ENCODE results near the gene NCOA7.

Gene NCOA7

DNA sequence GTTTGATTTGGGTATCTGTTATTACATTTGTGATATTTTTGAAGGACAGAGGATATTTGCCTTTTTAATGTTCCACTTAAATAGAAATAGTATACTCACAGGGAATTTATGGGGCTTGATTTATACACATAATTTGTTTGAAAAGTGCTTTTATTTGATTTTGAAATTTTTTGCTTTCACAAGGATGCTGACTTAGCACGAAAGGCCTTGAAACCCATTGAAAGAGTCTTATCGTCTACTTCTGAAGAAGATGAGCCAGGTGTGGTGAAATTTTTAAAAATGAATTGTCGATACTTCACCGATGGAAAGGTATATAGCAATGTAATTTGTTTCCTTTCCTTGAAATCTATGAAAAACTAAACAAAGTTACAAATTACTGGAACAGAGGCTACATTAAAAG, 91.5 kb downstream of the NCOA7 start:
- no peak for DNase-seq (ENCODE audit: low read depth, low spot score)
- Histone ChIP-seq H3K9me3 (ENCODE audit: low read depth, low read length) (no peaks in the 10 kb centered on the region), H3K27ac (no peak overlapping the region), H3K4me3 (no peak overlapping the region), H3K36me3 (ENCODE audit: insufficient read depth, low read length) (no peaks in the 10 kb centered on the region; the same call in 1 of the 2 replicates), H3K9ac (ENCODE audit: insufficient read length) (no peak overlapping the region)
- TF ChIP-seq FOXP2 (optimal IDR thresholded peaks at IDR 0.05; ENCODE audit: control extremely low read depth, extremely low read length, insufficient read depth) (no peak), EZH2 (IDR thresholded peaks at IDR 0.05) (no peak), POLR2AphosphoS5 (IDR thresholded peaks at IDR 0.05; ENCODE audit: borderline replicate concordance, low read depth, low read length) (no peak)

DNA sequence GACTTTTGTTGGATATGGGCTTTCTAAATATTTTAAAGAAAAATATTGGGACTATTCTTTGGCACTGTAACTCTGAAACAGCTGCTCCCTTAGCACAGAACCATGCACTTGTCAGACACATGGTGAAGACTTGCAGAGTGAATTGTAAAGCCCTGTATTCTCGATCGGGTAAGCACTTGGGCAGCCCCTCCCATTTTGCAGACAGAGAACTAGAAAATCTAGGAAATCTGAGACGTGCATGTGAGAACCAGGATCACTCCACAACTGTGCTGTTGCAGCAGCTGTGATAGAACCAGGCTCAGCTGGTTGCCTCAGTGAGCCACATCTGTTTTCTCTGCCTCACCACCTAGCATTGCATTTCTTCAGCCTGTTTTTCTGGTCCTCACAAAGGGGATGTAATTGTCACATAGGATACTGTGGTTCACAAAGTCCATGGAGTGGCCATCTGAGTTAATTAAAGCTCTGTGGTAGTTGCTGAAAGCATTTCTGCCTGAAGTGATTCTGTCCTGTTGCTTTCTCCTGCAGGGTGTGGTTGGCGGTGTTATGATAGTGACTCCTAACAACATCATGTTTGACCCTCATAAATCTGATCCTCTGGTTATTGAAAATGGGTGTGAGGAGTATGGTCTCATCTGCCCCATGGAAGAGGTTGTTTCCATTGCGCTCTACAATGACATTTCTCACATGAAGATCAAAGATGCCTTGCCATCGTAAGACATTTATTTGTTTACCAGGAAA, 94.0 kb downstream of the NCOA7 start:
- no peak for DNase-seq (ENCODE audit: low read depth, low spot score)
- TF ChIP-seq POLR2AphosphoS5 (IDR thresholded peaks at IDR 0.05; ENCODE audit: borderline replicate concordance, low read depth, low read length) (no peak), EZH2 (IDR thresholded peaks at IDR 0.05) (no peak)
- Histone ChIP-seq H3K9me3 (ENCODE audit: low read depth, low read length) (no peaks in the 10 kb centered on the region), H3K27ac (no peak overlapping the region), H3K4me3 (no peak overlapping the region), H3K36me3 (ENCODE audit: insufficient read depth, low read length) (no peaks in the 10 kb centered on the region; the same call in 1 of the 2 replicates), H3K9ac (ENCODE audit: insufficient read length) (no peak overlapping the region)

DNA sequence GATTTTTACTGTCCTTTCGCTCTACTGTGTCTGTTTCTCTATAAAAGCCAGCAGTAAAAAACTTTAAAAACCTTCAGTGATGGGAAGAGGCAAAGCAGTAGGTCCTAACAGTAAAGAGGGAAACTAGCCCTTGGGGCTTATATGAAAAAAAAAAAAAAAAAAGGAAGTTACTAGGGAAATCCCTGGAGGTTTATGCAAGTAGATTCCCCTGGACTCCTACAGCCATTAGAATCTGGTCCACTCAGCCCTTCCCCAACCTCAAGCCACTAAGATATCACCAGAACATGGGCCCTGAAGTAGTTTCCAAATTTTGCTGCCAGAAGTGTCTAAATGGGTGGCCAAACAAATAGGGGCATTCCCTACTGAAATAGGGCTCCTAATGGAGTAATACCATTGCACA, 95.3 kb downstream of the NCOA7 start:
- H3K4me3 ChIP-seq, result no peak overlapping the region
- DNase-seq (ENCODE audit: low read depth, low spot score), result no peak
- TF ChIP-seq POLR2AphosphoS5 (IDR thresholded peaks at IDR 0.05; ENCODE audit: borderline replicate concordance, low read depth, low read length) (no peak), EZH2 (IDR thresholded peaks at IDR 0.05) (no peak), FOXP2 (optimal IDR thresholded peaks at IDR 0.05; ENCODE audit: control extremely low read depth, extremely low read length, insufficient read depth) (no peak)
- H3K9me3 ChIP-seq (ENCODE audit: low read depth, low read length), result no peaks in the 10 kb centered on the region
- no peak overlapping the region for H3K9ac ChIP-seq (ENCODE audit: insufficient read length)
- no peaks in the 10 kb centered on the region; the same call in 1 of the 2 replicates for H3K36me3 ChIP-seq (ENCODE audit: insufficient read depth, low read length)
- H3K27ac ChIP-seq, result no peak overlapping the region

DNA sequence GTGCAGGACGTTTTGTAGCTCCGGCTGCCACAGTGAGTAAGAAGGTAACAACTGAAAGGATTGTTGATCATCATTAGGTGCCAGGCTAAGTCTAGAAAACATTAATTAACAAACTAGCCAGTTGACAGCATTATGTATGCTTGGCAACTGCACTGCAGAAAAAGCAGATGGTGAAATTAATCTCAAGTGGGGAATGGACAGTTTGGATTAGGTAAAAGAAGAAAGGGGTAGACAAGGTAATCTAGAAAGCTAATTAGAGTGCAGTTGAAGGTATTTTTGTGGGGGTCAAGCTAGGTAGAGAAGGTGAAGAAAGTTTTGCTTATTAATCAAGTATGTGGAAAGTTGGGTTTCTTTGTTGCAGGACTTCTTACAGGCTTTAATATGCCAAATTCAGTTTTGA, 96.2 kb downstream of the NCOA7 start:
- H3K4me3 ChIP-seq, result no peak overlapping the region
- no peaks in the 10 kb centered on the region for H3K9me3 ChIP-seq (ENCODE audit: low read depth, low read length)
- TF ChIP-seq POLR2AphosphoS5 (IDR thresholded peaks at IDR 0.05; ENCODE audit: borderline replicate concordance, low read depth, low read length) (no peak), EZH2 (IDR thresholded peaks at IDR 0.05) (no peak), FOXP2 (optimal IDR thresholded peaks at IDR 0.05; ENCODE audit: control extremely low read depth, extremely low read length, insufficient read depth) (no peak)
- no peak for DNase-seq (ENCODE audit: low read depth, low spot score)
- no peaks in the 10 kb centered on the region; the same call in 1 of the 2 replicates for H3K36me3 ChIP-seq (ENCODE audit: insufficient read depth, low read length)
- H3K27ac ChIP-seq, result no peak overlapping the region
- H3K9ac ChIP-seq (ENCODE audit: insufficient read length), result no peak overlapping the region

DNA sequence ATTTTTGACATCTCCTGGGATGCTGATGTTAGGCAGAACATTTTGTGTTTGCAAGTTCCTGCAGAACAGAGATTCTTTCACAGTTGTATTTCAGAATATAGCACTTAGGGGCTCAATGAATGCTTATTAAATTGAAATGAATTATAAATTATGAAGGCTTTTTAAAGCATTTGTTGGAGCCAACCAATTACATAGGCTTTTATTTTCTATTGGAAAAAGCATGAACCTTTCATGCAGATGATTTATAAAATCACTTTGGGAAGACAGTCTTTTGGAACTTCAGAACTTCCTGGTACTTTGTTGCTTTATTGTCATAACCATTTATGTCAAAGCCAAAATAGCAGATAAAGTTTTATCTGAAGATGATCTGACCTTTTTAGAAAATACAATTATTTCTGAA, 96.6 kb downstream of the NCOA7 start:
- TF ChIP-seq FOXP2 (optimal IDR thresholded peaks at IDR 0.05; ENCODE audit: control extremely low read depth, extremely low read length, insufficient read depth) (no peak), POLR2AphosphoS5 (IDR thresholded peaks at IDR 0.05; ENCODE audit: borderline replicate concordance, low read depth, low read length) (no peak), EZH2 (IDR thresholded peaks at IDR 0.05) (no peak)
- no peak overlapping the region for H3K4me3 ChIP-seq
- no peak overlapping the region for H3K27ac ChIP-seq
- no peaks in the 10 kb centered on the region for H3K9me3 ChIP-seq (ENCODE audit: low read depth, low read length)
- DNase-seq (ENCODE audit: low read depth, low spot score), result no peak
- no peaks in the 10 kb centered on the region; the same call in 1 of the 2 replicates for H3K36me3 ChIP-seq (ENCODE audit: insufficient read depth, low read length)
- H3K9ac ChIP-seq (ENCODE audit: insufficient read length), result no peak overlapping the region

DNA sequence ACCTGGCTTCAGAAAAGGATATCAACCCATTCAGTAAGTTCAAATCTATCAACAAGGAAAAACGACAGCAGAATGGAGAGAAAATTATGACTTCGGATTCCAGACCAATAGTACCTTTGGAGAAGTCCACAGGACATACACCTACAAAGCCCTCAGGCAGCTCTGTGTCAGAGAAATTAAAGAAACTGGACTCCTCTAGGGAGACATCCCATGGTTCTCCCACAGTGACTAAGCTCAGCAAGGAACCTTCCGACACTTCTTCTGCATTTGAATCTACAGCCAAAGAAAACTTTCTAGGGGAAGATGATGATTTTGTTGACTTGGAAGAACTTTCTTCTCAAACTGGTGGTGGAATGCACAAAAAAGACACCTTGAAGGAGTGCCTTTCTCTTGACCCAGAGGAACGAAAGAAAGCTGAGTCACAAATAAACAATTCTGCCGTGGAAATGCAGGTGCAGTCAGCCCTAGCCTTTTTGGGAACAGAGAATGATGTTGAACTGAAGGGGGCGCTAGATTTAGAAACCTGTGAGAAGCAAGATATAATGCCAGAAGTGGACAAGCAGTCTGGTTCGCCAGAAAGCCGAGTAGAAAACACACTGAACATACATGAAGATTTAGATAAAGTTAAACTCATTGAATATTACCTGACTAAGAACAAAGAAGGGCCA, 98.4 kb downstream of the NCOA7 start:
- Histone ChIP-seq H3K9ac (ENCODE audit: insufficient read length) (no peak overlapping the region), H3K4me3 (no peak overlapping the region), H3K27ac (no peak overlapping the region), H3K36me3 (ENCODE audit: insufficient read depth, low read length) (no peaks in the 10 kb centered on the region; the same call in 1 of the 2 replicates), H3K9me3 (ENCODE audit: low read depth, low read length) (no peaks in the 10 kb centered on the region)
- no peak for DNase-seq (ENCODE audit: low read depth, low spot score)
- TF ChIP-seq POLR2AphosphoS5 (IDR thresholded peaks at IDR 0.05; ENCODE audit: borderline replicate concordance, low read depth, low read length), result no peak
- no peak for TF ChIP-seq EZH2 (IDR thresholded peaks at IDR 0.05)
- TF ChIP-seq FOXP2 (optimal IDR thresholded peaks at IDR 0.05; ENCODE audit: control extremely low read depth, extremely low read length, insufficient read depth), result no peak

DNA sequence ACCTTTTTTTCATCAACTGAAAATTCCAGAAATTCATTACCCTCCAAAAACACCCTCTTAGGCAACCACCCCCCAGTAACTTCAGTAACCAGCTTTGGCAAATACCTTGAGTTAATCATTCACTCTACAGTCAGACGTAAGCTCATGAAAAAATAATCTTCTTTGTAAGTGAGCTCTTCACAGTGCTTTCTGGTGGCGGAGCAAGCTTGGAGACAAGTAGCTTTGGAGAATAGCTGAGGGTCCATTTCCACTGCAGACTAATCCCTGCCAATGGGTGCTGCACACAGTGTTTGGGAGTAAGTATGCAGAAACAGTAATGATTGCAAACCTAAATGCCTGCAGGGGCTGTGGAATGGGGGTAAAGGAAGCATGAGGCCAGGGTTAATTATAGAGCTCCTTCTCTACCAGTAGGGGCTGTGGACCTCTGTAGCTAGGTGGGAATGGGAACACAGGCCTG, 109.0 kb downstream of the NCOA7 start:
- Histone ChIP-seq H3K36me3 (ENCODE audit: insufficient read depth, low read length) (no peaks in the 10 kb centered on the region), H3K4me3 (no peak overlapping the region), H3K9me3 (ENCODE audit: low read depth, low read length) (no peaks in the 10 kb centered on the region), H3K27ac (no peak overlapping the region), H3K9ac (ENCODE audit: insufficient read length) (no peak overlapping the region)
- DNase-seq (ENCODE audit: low read depth, low spot score), result no peak
- TF ChIP-seq EZH2 (IDR thresholded peaks at IDR 0.05) (no peak), POLR2AphosphoS5 (IDR thresholded peaks at IDR 0.05; ENCODE audit: borderline replicate concordance, low read depth, low read length) (no peak), FOXP2 (optimal IDR thresholded peaks at IDR 0.05; ENCODE audit: control extremely low read depth, extremely low read length, insufficient read depth) (no peak)

DNA sequence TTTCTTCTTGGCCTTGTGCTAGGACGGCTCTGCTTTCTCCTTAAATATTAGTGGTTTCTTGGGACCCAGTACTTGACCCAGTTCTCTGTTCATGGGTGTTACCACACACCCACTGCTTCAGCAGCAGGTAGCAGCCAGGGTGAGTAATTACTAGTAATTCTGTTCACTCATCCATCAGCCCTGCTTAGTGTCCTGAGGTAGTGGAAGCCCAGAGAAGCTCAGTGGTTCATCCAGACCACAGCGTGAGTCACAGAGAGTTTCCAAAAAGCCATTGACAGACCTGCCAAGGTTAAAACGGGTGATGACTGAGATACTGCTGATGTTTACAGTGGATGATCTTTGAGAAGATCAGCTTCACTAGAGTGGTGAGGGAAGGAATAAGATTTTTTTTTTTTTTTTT, 114.1 kb downstream of the NCOA7 start:
- Histone ChIP-seq H3K9me3 (ENCODE audit: low read depth, low read length) (no peaks in the 10 kb centered on the region), H3K36me3 (ENCODE audit: insufficient read depth, low read length) (no peaks in the 10 kb centered on the region), H3K27ac (no peak overlapping the region), H3K9ac (ENCODE audit: insufficient read length) (no peak overlapping the region), H3K4me3 (no peak overlapping the region)
- TF ChIP-seq EZH2 (IDR thresholded peaks at IDR 0.05) (no peak), POLR2AphosphoS5 (IDR thresholded peaks at IDR 0.05; ENCODE audit: borderline replicate concordance, low read depth, low read length) (no peak)
- no peak for DNase-seq (ENCODE audit: low read depth, low spot score)

All from SK-N-MC (cell line).